ENCODE data around the gene PRDX4.
"Not testable (repeated sequence)": the region's sequence is repeated elsewhere in the genome, so short reads cannot be mapped to it uniquely, and the experiment has no call there.

The PRDX4 gene

DNA sequence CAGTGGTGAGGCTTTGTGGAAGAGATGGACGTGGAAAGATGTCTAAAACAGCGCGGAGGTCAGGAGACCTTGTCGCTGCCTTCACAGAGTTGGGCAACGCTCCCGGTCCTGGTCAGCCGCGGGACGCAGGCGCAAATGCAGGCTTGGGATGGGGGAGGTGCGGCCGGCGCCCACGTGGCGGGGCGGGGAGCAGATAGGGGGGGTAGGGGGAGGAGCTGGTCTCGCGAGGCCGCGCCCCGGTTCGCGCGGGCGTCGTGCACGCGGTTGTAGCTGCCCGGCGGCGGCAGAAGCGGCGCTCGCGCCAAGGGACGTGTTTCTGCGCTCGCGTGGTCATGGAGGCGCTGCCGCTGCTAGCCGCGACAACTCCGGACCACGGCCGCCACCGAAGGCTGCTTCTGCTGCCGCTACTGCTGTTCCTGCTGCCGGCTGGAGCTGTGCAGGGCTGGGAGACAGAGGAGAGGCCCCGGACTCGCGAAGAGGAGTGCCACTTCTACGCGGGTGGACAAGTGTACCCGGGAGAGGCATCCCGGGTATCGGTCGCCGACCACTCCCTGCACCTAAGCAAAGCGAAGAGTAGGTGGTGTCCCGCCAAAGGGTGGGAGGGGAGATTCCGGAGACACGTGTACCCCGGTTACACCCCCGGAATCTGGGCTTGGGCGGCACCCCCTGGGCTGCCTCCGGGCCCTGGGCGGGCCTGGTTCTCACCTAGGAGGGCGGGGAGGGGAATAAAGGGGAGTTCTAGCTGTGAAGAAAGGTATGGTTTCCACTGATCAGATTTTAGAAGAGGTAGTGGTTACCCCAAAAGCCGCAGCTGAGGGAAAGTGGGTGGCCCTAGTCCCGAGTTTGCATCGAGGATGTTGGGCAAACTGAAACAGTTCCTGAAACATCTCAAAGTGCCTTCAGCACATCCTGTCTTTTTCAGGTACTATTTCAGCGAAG, at the start of gene PRDX4:
TSS of gene PRDX4 (plus strand) at position 255 of the 939 bp plus-strand sequence. CDS start at position 333, 78 bp downstream.
- peak; percentile 24 to 62 (median 39) for DNase-seq (ENCODE audit: low read depth in 3 of 3, low spot score in 1 of 3)

DNA sequence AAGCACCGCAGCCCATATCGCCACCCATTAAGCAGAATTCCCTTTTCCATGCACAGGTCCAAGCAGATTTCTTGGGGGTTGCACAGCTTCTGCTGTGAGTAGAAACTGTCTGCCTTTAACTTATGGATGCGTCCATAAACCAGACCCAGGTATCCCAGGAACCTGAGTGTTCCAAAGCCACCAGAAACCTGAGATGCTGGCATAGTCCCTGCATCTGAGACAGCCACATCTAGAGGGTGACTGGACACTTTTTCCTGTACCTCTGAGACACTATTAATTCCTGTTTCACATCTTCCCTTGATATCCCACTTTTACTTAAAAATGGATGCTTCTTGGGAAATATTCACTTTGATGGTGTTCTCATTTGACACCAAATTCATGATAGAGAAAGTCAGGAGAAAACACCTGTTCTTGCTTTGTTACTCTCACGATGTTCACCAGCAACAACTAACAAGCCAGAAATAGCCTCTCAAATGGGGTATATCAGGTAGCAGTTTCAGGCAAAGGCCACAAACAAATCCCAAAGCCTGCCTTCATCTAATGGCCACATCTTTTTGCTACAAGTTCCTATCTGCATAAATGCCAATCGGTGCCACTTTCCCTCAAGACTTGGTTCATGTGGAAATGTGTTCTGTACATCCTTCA, 45.5 kb upstream of the PRDX4 start:
- no peak for DNase-seq (ENCODE audit: low read depth in 3 of 3, low spot score in 1 of 3)

DNA sequence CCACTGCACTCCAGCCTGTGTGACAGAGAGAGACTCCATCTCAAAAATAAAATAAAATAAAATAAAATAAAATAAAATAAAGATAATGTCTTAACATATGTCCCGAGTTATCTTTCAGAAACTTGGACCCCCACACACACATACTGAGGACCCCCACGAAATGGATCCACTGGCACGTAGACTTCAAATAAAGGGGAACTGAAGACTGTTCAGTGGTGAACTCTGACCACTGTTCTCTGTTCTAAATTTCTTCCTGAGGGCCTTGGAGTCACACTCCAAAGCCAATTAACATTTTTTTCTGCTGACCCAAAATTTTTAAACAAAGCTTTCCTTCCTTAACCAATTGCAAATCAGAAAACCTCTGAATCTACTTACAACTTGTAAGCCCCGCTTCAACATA, 43.5 kb upstream of the PRDX4 start:
- no peak for DNase-seq (ENCODE audit: low read depth in 3 of 3, low spot score in 1 of 3)

DNA sequence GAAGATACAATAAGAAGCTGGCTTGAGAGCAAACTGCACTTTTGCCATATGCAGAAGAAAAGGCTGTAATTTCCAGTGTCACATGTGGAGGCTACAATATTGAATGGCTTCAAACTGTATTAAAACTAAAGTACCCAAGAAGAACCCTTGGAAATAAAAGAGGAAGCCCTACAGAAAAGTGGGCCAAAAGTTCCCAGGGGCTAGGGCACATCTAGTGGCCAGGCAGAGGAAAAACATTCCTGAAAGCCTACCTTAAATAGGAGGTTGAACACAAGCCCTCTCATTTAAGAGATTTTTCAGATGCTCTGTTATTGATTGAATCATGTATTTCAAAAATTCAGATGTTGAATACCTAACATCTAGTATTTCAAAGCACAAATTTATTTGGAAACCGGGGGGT, 40.6 kb upstream of the PRDX4 start:
- no peak for DNase-seq (ENCODE audit: low read depth in 3 of 3, low spot score in 1 of 3)

DNA sequence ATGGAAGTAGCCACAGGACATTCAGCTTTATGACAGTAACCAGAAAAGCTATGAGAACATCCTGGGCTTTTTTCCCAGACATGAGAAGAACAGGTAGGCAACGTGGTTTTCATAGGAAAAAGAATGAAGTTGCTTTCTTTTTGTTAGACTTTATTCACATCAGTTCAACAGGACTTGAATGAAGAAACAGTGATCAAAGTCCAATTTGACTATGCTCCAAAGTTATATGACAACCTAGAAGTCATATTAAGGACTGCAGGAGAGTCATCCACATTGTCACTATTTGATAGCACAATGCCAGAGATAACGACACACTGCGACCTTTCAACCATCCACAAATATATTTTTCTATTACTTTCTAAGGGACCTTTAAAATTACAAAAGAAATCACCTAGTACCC, 39.2 kb upstream of the PRDX4 start:
- no peak for DNase-seq (ENCODE audit: low read depth in 3 of 3, low spot score in 1 of 3)

DNA sequence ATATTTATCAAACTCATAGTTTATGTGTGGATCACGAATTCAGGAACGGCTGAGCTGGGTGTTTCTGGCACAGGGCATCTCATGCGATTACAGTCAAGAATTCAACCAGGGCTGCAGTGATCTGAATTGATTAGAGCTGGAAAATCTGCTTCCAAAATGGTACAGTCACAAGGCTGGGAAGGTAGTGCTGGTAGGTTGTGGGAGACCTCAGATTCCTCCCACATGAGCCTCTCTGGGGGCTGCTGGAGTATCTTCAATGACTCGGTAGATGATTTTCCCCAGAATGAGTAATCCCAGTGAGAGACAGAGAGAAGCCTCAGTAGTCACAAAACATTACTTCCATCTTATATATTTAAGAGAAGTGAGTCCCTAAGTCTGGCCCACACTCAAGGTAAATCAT, 36.2 kb upstream of the PRDX4 start:
- no peak for DNase-seq (ENCODE audit: low read depth in 3 of 3, low spot score in 1 of 3)

DNA sequence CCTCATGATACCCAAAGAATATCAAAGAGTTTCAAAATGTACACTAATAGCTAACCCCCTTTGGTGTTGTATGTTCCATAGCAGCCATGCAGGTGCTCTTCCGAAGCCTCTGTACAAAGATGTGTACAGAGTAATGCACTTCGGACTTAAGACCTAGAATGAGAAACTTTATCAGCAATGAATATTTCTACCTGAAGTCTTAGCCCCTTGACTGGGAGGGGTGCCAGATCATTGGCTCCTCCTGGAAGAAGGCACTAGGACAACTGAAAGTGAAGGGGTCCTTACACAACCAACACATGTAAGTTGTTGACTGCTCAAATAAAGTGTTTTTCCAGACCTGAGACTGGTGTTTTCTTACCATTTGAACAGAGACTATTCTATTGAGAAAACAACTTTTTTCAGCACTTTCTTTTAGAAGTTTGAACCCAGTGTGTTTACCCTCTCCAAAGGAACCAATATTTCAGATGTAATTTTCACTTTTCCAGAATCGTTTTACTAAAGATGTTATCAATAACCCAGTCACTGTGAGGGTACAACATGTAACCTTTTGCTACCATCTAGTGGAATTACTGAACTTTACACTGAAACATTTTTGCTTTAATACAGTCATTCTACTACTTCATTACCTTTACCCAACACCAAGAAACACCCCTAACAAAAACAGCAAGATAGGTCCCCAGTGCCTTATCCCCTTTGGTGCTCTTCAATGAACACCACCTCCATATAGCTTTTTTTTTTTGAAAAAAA, 33.3 kb upstream of the PRDX4 start:
- no peak for DNase-seq (ENCODE audit: low read depth in 3 of 3, low spot score in 1 of 3)

DNA sequence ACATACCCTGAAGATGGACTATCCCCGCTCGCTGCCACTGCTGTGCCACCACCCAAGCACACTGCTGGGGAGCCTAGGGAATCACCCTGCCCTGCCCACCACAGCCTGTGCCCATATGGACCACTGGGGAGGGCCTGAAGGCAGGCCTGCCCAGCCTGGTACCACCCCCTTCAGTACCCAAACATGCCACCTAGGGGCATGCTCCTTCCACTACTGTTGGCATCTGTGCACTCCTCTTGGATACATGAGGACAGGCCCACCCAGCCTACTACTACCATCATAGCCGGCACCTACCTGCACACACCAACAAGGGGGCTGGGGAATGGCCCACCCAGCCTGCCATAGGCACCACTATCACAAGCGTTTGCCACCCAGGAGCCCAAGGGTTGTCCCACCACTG, 30.1 kb upstream of the PRDX4 start:
- DNase-seq (ENCODE audit: low read depth in 3 of 3, low spot score in 1 of 3), result no peak

DNA sequence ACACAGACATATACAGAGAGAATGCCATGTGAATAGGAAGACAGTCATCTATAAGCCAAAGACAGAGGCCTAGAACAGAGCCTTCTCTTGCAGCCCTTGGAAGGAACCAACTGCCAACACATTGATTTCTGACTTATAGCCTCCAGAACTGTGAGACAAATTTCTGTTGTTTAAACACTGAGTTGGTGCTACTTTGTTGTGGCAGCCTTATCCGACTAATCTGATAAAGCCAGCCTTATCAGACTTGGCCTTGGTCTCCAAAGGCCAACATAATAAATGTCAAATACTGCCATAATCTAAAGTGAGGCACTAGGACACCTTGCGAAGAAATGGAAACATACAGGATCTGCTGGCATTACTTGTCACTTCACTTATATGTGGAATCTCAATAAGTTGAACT, 24.3 kb upstream of the PRDX4 start:
- DNase-seq (ENCODE audit: low read depth in 3 of 3, low spot score in 1 of 3), result no peak

DNA sequence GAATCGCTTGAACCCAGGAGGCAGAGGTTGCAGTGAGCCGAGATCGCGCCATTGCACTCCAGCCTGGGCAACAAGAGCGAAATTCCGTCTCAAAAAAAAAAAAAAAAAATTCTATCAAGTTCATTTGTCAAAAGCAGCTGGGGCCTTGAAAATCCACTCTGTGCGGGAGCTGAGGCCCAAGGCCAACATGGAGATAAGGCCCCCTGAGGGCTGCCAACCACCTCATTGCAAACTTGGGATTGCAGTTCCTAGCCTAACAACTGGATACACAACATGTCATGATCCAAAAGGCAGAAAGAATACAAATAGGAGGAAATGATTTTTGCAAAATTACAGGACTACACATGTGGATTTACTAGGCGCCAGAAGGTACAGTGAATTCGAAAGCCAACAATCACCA, 22.5 kb upstream of the PRDX4 start:
- no peak for DNase-seq (ENCODE audit: low read depth in 3 of 3, low spot score in 1 of 3)

DNA sequence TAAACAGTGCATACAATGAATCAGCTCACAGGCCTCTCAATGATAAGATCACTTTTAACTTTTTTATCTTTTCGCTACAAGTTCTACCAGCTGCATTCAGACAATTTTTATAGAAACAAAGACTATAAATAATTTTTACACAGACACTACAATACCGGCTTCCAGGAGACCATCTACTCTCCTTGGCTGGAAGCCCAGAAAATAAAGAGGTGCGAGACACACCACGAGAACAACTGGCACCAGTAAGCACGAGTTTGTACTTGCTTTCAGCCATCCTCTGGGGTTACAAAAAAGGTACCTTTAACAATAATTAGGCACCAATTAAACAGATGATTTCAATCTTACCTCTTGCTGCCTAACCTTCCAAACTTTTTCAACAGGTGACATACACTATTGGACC, 11.2 kb upstream of the PRDX4 start:
- no peak for DNase-seq (ENCODE audit: low read depth in 3 of 3, low spot score in 1 of 3)

DNA sequence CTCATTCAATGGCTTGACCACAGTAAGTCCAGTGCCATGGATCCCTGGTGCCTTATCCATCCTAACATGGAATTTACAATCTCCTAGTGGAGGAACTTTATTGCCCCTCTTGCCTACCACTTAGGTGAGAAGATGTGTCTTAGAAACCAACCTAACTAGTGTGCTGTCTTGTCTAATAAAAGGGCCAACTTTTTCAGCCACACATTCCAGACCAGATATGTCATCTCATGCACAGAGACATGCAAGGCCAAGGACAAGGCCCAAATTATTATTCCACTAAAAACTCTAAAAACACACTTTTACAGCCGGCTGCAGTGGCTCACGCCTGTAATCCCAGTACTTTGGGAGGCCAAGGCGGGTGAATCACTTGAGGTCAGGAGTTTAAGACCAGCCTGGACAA, 10.6 kb upstream of the PRDX4 start:
- no peak for DNase-seq (ENCODE audit: low read depth in 3 of 3, low spot score in 1 of 3)

DNA sequence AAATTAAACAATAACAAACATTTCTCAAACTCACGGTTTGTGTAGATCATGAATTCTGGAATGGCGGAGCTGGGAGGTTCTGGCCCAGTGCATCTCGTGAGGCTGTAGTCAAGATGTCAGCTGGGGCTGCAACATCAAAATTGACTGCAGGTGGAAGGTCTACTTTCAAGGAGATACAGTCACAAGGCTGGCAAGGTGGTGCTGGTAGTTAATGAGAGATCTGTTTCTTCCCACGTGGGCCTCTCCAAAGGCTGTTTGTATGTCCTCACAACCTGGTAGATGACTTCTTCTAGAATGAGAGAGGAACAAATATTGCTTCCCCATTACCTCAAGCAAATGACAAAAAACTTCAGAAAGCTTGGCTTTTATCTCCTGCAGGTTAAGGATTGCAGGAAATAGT, 8.0 kb upstream of the PRDX4 start:
- DNase-seq (ENCODE audit: low read depth in 3 of 3, low spot score in 1 of 3), result no peak

DNA sequence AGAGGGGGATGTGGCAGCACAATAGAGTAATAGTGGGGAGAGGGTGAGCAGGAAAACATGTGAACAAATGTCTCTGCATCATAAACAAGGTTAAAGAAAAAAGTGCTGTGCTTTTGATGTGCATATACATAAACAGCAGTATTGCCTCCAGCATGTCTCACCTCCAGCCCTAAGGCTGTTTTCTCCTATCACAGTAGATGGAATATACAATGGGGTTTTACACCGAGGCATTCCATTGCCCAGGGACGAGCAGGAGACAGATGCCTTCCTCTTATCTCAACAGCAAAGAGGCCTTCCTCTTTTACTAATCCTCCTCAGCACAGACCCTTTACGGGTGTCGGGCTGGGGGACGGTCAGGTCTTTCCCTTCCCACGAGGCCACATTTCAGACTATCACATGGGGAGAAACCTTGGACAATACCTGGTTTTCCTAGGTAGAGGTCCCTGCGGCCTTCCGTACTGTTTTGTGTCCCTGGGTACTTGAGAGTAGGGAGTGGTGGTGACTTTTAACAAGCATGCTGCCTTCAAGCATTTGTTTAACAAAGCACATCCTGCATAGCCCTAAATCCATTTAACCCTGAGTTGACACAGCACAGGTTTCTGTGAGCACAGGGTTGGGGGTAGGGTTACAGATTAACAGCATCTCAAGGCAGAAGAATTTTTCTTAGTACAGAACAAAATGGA, 7.1 kb upstream of the PRDX4 start:
- DNase-seq (ENCODE audit: low read depth in 3 of 3, low spot score in 1 of 3), result not testable (repeated sequence)

DNA sequence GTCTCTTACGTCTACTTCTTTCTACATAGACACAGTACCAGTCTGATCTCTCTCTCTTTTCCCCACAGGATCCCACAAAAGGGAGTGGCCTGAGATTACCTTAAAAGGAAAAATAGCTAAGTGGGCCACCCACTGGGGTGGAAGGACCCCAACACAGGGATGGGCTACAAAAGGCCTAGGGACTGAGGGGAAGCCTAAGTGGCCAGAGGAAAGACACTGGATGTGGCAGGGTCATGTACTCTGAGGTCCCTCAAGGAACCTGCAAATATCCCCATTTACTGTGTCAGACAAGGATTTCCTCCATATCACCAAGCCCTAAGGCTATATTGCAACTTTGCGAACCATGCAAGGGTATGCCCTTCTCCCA, 6.5 kb upstream of the PRDX4 start:
- no peak for DNase-seq (ENCODE audit: low read depth in 3 of 3, low spot score in 1 of 3)

DNA sequence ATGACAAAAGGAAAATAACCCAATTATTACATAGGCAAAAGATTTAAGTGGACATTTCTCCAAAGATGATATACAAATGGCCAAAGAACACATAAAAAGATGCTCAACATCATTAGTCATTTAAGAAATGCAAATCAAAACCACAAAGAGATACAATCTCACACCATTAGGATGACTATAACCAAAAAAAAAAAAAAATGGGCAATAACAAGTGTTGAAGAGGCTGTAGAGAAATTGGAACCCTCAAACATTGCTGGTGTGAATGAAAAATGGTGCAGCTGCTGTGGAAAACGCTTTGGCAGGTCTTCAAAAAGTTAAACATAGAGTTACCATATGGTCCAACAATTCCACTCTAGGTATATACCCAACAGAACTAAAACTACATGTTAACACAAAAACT, 5.6 kb upstream of the PRDX4 start:
- no peak for DNase-seq (ENCODE audit: low read depth in 3 of 3, low spot score in 1 of 3)

DNA sequence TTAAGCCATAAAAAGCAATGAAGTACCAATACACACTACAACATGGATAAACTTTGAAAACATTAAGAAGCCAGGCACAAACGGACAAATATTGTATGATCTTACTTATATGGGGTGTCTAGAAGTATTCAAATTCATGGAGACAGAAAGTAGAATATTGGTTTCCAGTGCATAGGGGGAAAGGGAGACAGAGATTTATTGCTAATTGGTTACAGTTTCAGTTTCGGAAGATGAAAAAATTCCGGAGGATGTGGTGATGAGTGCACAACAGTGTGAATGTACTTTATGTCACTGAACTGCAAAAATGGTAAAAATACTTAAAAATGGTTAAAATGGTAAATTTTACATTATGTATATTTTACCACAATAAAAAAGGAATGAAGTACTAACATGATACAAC, 5.1 kb upstream of the PRDX4 start:
- no peak for DNase-seq (ENCODE audit: low read depth in 3 of 3, low spot score in 1 of 3)

DNA sequence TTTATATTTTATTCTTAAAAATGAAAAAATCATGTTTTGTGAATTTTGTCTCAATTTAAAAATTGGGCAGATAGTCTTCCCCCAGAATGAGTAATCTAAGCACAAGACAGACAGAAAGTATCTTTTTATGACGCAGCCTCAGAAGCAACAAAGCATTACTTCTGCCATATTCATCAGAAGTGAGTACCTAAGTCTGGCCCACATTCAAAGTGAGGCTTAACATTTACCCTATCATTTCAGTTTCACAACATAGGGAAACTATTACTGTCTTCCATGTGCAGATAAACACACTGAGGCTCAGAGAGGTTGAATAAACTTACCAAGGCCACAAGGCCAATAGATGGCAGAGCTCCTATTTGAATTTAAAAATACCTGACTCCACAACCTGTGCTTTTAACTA, 4.4 kb upstream of the PRDX4 start:
- no peak for DNase-seq (ENCODE audit: low read depth in 3 of 3, low spot score in 1 of 3)

DNA sequence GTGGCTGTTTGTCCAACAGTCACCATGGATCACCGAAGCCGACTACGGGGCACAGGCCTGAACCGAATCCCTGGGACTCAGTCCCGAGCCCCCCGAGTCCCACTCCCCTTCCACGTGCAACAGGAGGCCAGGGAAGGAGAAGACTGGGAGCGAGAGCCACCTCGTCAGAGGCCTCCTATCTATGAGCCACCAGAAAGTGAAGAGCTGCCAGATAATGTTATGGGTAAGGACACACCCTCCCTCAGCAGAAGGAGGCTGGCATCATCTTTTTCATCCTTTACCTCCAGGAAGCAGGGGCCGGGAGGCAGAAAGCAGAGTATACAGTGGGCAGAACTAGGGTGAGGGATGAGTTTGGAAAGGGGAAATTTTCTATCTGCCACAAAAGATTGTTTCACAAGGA, 2.8 kb upstream of the PRDX4 start:
- no peak for DNase-seq (ENCODE audit: low read depth in 3 of 3, low spot score in 1 of 3)

DNA sequence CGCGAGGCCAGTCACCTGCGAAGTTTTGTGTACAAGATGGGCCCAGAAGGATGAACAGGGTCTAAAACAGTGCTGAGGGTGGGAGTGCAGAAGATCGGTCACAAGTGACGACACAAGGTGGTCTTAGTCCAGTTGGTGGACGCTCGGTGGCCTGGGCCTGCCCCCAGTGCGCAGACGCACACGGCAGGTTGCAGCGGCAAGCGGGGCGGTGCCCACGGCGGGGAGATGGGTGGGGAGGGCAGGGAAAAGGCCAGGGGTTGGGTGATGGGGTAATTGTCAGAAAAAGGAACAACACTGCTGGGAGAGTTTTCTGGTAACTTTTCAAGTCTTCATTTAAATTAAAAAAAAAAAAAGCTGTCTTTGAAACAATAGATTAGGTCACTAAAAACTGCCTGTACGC, 1.0 kb upstream of the PRDX4 start:
- no peak for DNase-seq (ENCODE audit: low read depth in 3 of 3, low spot score in 1 of 3)

DNA sequence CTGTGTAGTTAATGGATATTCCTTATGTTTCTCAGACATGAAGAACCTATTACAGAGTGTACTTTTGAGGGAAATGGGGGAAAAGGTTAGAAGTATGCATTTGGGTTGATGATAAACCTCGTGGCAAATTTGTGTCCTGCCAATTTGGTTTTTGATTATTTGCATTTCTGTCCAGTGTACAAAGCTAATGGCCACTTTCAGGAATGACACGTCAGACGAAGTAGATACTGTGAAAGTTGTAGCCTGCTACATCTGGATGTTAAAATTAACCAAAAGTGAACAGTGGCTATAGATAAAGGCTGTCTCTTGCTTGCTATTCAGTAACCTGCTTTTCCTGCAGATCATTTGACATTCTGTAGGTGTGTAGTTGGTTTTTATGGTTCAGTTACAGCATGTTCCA, 1.0 kb downstream of the PRDX4 start:
- no peak for DNase-seq (ENCODE audit: low read depth in 3 of 3, low spot score in 1 of 3)

Measured in stimulated activated CD4-positive, alpha-beta T cell treated with anti-CD3 and anti-CD28 coated beads, TNF-alpha, amount 100 ng/mL, for 1 hour (primary cell).